Smooth muscle cell (in vitro differentiated cells): ENCODE measurements around the gene PCBP3. TPM values are rescaled to one million over a fixed set of nuclear protein-coding genes. Genes with fewer than 3 reads are reported as not detected.
A peak's percentile ranks its signal among the peaks of the same experiment; 100 is the strongest.

Experiments
- DNase-seq: peaks from one replicate; lab custom pipeline; 2025; ENCODE audit not compliant: unreplicated experiment; lab: John Stamatoyannopoulos, UW
- H2AFZ ChIP-seq: fragments of 200-600 bp; sonication (generic); 2 replicates; pipeline ENCODE4 v1.6.0; 2016; ENCODE audit warnings: antibody characterized with exemption, low read depth, mild to moderate bottlenecking
- H3F3A ChIP-seq: fragments of 200-600 bp; sonication (generic); 2 replicates; pipeline ENCODE4 v1.6.0; 2017; ENCODE audit warnings: antibody characterized with exemption, low read depth
- H3K27ac ChIP-seq: fragments of 200-600 bp; sonication (generic); 2 replicates; pipeline ENCODE4 v1.5.1; 2016; ENCODE audit warnings: low read depth, mild to moderate bottlenecking
- H3K27me3 ChIP-seq: fragments of 200-600 bp; sonication (generic); 2 replicates; pipeline ENCODE4 v1.6.1; 2016; ENCODE audit warnings: low read depth, mild to moderate bottlenecking
- H3K36me3 ChIP-seq: fragments of 200-600 bp; sonication (generic); 2 replicates; pipeline ENCODE4 v1.5.1; 2016; ENCODE audit warnings: low read depth
- H3K4me1 ChIP-seq: fragments of 200-600 bp; sonication (generic); 2 replicates; pipeline ENCODE4 v1.5.1; 2016; ENCODE audit warnings: low read depth
- H3K4me2 ChIP-seq: fragments of 200-600 bp; sonication (generic); 2 replicates; pipeline ENCODE4 v1.6.0; 2016; ENCODE audit warnings: mild to moderate bottlenecking
- H3K4me3 ChIP-seq: fragments of 200-600 bp; sonication (generic); 2 replicates; pipeline ENCODE4 v1.5.1; 2016; ENCODE audit warnings: mild to moderate bottlenecking
- H3K79me2 ChIP-seq: fragments of 200-600 bp; sonication (generic); 2 replicates; pipeline ENCODE4 v1.6.0; 2016; ENCODE audit warnings: low read depth, mild to moderate bottlenecking
- H3K9ac ChIP-seq: fragments of 200-600 bp; sonication (generic); 2 replicates; pipeline ENCODE4 v1.6.0; 2016; ENCODE audit warnings: low read depth
- H3K9me3 ChIP-seq: fragments of 200-600 bp; sonication (generic); replicated peaks from 2 replicates; pipeline ENCODE4 v1.5.1; 2016; ENCODE audit warnings: low read depth
- H4K20me1 ChIP-seq: fragments of 200-600 bp; sonication (generic); 2 replicates; pipeline ENCODE4 v1.6.0; 2016; ENCODE audit warnings: low read depth
- WGBS: methylation state at CpG from one replicate; pipeline ENCODE4 v1.1.7; 2016; ENCODE audit warnings: low lambda C conversion rate; 5-methylcytosine and 5-hydroxymethylcytosine counted together
- polyA plus RNA-seq: library from polyadenylated mRNA; unstranded; fragments of >200 nt; fragmentation: Nextera tagmentation; extraction: Ambion mirVana; gene quantifications from 2 replicates; pipeline ENCODE4 v1.2.1, GENCODE V29; 2016
- total RNA-seq: library from RNA; depleted of rRNA; stranded (reverse); fragments of >200 nt; gene quantifications from 2 replicates; pipeline ENCODE4 v1.2.3, GENCODE V29; 2014
- TF ChIP-seq, protein P1 (sequence below): fragments of 200-600 bp; sonication (generic); IDR thresholded peaks from 2 replicates; pipeline ENCODE4 v1.5.1; 2017; ENCODE audit warnings: borderline replicate concordance, mild to moderate bottlenecking, antibody characterized with exemption; ENCODE audit not compliant: insufficient read depth, poor library complexity, severe bottlenecking

Gene PCBP3
- total and polyA plus RNA-seq, 2 experiments from 2014 or later, result 8.9 to 23.1 TPM

DNA sequence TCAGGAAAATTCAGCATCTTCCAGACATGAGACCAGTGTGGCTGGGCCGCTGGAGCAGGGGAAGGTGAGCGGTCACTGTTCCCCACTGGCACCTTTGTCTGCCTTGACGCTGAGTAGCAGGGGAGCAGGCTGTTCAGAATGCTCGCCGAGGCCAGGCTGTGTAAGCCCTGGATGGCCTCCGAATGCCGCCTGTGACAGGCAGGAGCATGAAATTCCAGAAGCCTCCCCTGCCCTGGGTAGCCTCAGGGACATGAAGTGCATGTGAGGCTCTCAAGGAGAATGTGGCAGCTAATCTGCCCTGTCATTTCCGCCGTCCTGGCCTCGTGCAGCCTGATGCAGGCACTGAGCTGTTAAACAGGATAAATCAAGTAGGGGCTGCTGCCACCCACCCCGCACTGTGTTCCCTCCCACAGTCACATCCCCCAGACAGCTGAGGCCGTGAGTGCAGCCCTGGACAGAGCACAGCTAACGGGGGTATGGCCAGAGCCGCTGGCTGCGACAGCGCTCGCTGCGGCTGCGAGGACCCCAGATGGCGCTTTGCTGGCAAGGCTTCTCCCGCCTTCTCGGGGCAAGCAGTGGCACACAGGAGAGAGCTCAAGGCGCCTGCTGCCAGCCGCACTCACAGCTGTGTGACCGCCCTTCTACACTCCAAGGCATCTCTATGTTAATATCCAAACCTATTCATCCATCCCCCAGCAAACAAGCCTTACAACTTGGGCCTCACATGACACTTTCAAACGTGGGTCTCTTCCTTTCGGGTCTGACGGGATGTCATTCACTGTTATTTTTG lies 233.1 kb downstream of the PCBP3 start:
- no peaks in the 10 kb centered on the region for H3K9me3 ChIP-seq
- peak overlapping the region; percentile 57 for H3K4me2 ChIP-seq
- H4K20me1 ChIP-seq, result no peaks in the 10 kb centered on the region
- 70% methylated on average over 27 of the region's 28 CpGs for WGBS
- no peaks in the 10 kb centered on the region for H3K36me3 ChIP-seq
- H3F3A ChIP-seq, result peaks cover 18% of the 10 kb centered on the region
- no peaks in the 10 kb centered on the region for H3K27me3 ChIP-seq
- no peak for DNase-seq
- H3K27ac ChIP-seq, result peak overlapping the region; percentile 96
- H3K9ac ChIP-seq, result peak overlapping the region; percentile 61
- H2AFZ ChIP-seq, result no peak overlapping the region
- no peaks in the 10 kb centered on the region for H3K79me2 ChIP-seq
- TF ChIP-seq, protein P1, sequence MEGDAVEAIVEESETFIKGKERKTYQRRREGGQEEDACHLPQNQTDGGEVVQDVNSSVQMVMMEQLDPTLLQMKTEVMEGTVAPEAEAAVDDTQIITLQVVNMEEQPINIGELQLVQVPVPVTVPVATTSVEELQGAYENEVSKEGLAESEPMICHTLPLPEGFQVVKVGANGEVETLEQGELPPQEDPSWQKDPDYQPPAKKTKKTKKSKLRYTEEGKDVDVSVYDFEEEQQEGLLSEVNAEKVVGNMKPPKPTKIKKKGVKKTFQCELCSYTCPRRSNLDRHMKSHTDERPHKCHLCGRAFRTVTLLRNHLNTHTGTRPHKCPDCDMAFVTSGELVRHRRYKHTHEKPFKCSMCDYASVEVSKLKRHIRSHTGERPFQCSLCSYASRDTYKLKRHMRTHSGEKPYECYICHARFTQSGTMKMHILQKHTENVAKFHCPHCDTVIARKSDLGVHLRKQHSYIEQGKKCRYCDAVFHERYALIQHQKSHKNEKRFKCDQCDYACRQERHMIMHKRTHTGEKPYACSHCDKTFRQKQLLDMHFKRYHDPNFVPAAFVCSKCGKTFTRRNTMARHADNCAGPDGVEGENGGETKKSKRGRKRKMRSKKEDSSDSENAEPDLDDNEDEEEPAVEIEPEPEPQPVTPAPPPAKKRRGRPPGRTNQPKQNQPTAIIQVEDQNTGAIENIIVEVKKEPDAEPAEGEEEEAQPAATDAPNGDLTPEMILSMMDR, result no peak
- H3K4me3 ChIP-seq, result no peak overlapping the region
- H3K4me1 ChIP-seq, result peaks cover 30% of the 10 kb centered on the region

DNA sequence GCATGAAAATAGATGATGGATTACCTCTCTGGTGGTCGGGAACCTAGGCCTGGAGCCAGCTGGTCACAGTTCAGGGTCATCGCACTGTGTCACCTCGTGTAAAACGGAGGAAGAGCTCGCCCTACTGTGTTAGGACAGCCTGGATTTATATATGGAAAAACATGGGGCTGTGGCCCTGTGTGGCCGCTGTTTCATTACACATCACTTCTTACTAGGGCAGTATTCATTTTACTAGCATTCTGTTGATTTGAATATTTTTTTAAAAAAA lies 233.6 kb downstream of the PCBP3 start:
- 90% methylated on average over 6 of the region's 6 CpGs for WGBS
- DNase-seq, result no peak
- H3F3A ChIP-seq, result peaks cover 18% of the 10 kb centered on the region
- no peaks in the 10 kb centered on the region for H3K27me3 ChIP-seq
- H3K9me3 ChIP-seq, result no peaks in the 10 kb centered on the region
- H4K20me1 ChIP-seq, result no peaks in the 10 kb centered on the region
- no peaks in the 10 kb centered on the region for H3K79me2 ChIP-seq
- TF ChIP-seq, protein P1, result no peak
- H3K4me3 ChIP-seq, result no peak overlapping the region
- H3K27ac ChIP-seq, result peak overlapping the region; percentile 96
- H2AFZ ChIP-seq, result no peak overlapping the region
- H3K36me3 ChIP-seq, result no peaks in the 10 kb centered on the region
- peaks cover 30% of the 10 kb centered on the region for H3K4me1 ChIP-seq
- no peak overlapping the region for H3K4me2 ChIP-seq
- peak overlapping the region; percentile 9 for H3K9ac ChIP-seq

DNA sequence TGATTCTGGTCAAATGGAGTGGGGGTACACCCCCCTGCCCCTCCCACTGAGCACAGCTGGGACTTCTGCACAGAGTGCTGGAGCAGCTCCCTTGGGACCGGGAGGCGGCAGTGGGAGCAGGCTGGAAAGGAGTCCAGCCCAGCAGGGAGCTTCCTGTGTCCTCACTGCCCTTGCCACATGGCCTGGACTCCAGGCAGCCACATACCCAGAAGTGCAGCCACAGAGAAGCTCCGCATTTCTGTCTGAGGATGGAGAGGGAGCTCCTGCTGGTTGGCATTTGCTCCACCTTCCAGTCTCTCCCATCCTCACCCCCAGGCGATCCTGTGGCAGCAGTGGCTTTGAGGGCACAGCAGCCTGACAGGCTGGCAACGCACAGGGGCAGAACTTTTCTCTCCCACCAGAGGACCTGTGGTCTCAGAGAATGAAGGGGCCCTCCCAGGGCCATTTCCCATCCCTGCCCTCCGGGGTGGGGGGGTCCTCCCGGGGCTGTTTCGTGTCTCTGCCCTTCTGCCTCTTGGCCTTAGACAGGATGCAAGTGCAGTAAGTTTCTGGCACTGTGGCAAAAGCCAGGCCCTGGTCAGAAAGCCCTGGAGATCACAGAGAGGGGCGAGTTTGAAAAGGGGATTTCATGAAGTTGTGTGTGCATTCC lies 234.4 kb downstream of the PCBP3 start:
- H2AFZ ChIP-seq, result no peak overlapping the region

More for the DNA sequence above, 234.4 kb downstream of the PCBP3 start:
- TF ChIP-seq, protein P1, result no peak
- 69% methylated on average over 9 of the region's 9 CpGs for WGBS
- no peaks in the 10 kb centered on the region for H3K9me3 ChIP-seq
- no peak overlapping the region for H3K4me3 ChIP-seq
- no peaks in the 10 kb centered on the region for H3K27me3 ChIP-seq
- no peaks in the 10 kb centered on the region for H3K79me2 ChIP-seq
- H3K4me1 ChIP-seq, result peaks cover 34% of the 10 kb centered on the region
- H3K9ac ChIP-seq, result no peak overlapping the region
- H4K20me1 ChIP-seq, result no peaks in the 10 kb centered on the region
- H3K36me3 ChIP-seq, result no peaks in the 10 kb centered on the region
- DNase-seq, result no peak
- H3F3A ChIP-seq, result peaks cover 22% of the 10 kb centered on the region
- H3K4me2 ChIP-seq, result no peak overlapping the region
- peak overlapping the region; percentile 59 for H3K27ac ChIP-seq
